Suppressor macrophage treated with lipopolysaccharide for 1 hour (primary cell): ENCODE measurements around the gene DHCR24.
"Not testable (repeated sequence)": the region's sequence is repeated elsewhere in the genome, so short reads cannot be mapped to it uniquely, and the experiment has no call there.

Experiments used
- DNase-seq, 3 donors: peaks; one replicate each; pipeline ENCODE4 v3.0.0-alpha.2; 2020 to 2022

DHCR24 gene, protein sequence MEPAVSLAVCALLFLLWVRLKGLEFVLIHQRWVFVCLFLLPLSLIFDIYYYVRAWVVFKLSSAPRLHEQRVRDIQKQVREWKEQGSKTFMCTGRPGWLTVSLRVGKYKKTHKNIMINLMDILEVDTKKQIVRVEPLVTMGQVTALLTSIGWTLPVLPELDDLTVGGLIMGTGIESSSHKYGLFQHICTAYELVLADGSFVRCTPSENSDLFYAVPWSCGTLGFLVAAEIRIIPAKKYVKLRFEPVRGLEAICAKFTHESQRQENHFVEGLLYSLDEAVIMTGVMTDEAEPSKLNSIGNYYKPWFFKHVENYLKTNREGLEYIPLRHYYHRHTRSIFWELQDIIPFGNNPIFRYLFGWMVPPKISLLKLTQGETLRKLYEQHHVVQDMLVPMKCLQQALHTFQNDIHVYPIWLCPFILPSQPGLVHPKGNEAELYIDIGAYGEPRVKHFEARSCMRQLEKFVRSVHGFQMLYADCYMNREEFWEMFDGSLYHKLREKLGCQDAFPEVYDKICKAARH

GRCh38 chr1:54886724-54887664, at the start of gene DHCR24:
TSS of gene DHCR24 (minus strand) at chr1:54887195. CDS start at chr1:54887119, 76 bp downstream.
- peak; percentile 90 to 96 (median 93) for DNase-seq

DNA sequence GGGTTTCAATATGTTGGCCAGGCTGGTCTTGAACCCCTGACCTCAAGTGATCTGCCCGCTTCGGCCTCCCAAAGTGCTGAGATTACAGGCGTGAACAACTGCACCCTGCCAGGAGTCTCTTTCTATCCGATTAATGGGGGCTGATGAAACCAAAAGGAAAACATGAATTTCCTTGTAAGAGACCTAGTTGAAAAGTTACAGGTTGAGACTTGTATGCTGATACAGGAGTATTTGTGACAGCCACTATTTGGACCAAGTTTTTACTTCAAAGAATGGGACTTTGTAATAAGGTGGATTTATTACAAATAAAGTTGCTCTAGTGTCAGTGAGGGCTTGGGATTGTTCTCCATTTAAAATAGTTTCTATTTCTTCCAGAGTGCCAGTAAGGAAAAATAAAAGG, 49.8 kb upstream of the DHCR24 start:
- DNase-seq: no peak

GRCh38 chr1:54934869-54935268, 47.9 kb upstream of the DHCR24 start:
- no peak for DNase-seq

DNA sequence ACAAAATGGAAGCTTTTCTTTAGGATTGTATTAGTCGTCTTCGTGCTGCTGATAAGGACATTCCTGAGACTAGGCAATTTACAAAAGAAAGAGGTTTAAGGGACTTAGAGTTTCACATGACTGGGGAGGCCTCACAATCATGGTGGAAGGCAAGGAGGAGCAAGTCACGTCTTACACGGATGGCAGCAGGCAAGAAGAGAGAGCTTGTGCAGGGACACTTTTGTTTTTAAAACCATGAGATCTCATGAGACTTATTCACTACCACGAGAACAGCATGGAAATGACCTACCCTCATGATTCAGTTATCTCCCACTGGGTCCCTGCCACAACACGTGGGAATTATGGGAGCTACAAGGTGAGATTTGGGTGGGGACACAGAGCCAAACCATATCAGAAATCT, 47.1 kb upstream of the DHCR24 start:
- not testable (repeated sequence) for DNase-seq

DNA sequence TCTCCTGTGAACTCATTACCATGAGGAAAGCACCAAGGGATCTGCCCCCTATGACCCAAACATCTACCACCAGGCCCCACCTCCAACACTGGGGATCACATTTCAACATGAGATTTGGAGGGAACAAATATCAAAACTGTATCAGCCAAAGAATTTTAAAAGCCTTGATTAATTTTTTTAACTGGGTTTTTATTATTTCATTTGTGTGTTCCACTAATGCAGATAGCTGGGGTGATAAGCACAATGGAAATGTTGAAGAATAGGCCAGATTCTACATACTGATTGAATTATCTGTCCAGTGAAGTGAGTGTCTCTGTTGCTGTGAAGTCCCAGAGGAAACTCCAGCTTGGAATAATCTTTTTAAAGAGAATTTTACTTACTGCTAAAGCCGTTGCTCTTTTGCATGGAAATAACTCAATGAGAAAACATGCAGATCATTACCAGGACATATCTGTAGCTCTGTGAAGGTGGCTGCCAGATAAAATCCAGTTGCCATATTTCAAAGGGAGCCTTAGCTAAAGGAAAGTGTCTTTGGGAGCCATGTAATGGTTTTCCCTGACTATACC, 44.4 kb upstream of the DHCR24 start:
- no peak for DNase-seq

GRCh38 chr1:54929700-54930099, 42.7 kb upstream of the DHCR24 start:
- DNase-seq: no peak

DNA sequence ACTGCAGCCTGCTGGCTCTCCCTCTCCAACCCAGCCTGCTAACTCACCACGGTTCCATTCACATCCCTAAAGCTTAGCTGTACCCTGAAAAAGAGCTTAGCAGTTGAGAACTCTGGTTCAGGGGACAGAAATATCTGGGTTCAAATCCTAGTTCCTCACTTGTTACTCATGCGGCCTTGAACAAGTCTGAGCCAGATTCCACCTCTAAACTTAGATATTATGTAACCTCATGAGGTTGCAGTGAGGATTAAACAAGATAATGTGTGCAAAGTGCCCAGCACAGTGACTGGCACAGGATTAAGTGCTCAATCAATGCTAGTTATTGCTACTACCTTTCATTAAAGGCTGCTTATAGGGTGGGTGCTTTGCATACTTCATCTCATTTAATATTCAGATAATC, 41.3 kb upstream of the DHCR24 start:
- DNase-seq: no peak

DNA sequence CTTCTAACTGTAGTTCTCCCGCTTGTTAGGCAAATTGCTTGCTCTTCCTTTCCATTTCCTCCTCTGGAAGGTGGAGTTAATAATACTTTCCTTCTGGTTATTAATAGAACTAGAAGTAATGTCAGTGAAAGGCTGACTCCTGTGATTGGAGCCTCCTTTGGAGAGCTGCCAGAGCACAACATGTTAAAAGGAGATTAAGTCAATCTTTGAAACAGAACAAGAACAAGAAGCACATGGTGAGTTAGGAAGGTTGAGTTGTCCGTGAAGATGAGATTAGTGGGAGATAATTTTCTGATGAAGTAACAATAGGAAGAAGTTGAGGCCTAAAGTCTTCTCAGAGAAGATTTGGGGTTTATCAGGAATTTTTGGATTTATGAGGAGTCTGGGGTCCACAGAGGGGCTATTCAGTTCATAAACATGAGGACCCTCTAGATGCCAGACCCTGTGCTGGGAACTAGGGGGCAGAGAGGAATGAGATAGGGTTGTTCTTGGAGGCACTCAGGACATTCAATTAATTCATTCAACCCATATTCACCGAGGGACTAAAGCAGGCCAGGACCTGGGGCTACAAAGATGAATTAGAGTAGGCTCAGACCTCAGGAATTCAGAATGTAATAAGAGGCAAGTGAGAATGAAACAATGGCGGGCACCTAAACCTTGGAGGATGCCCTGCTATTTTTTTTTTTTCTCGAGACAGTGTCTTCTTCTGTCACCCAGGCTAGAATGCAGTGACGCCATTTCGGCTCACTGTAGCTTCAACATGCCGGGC, 40.7 kb upstream of the DHCR24 start:
- DNase-seq: no peak

DNA sequence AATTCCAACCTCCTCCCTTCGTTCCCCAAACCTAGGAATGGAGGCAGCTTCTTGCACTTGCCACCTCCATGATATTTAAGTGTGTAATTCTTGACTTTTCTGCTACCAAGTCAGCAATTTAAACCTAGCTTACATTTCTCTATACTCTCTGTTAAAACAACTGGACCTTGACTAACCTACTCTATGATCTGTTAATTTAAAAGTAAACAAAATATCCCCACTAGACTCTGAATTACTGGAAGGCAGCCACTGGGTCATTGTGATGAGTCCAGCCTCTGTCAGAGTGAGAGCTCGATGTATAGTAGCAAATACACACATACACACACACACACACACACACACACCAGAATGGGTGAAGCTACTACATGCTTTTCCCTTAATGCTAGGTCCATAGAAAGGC, 40.0 kb upstream of the DHCR24 start:
- no peak for DNase-seq

GRCh38 chr1:54922921-54923421, 36.0 kb upstream of the DHCR24 start:
- DNase-seq: no peak

GRCh38 chr1:54922040-54922761, 35.2 kb upstream of the DHCR24 start:
- no peak for DNase-seq

DNA sequence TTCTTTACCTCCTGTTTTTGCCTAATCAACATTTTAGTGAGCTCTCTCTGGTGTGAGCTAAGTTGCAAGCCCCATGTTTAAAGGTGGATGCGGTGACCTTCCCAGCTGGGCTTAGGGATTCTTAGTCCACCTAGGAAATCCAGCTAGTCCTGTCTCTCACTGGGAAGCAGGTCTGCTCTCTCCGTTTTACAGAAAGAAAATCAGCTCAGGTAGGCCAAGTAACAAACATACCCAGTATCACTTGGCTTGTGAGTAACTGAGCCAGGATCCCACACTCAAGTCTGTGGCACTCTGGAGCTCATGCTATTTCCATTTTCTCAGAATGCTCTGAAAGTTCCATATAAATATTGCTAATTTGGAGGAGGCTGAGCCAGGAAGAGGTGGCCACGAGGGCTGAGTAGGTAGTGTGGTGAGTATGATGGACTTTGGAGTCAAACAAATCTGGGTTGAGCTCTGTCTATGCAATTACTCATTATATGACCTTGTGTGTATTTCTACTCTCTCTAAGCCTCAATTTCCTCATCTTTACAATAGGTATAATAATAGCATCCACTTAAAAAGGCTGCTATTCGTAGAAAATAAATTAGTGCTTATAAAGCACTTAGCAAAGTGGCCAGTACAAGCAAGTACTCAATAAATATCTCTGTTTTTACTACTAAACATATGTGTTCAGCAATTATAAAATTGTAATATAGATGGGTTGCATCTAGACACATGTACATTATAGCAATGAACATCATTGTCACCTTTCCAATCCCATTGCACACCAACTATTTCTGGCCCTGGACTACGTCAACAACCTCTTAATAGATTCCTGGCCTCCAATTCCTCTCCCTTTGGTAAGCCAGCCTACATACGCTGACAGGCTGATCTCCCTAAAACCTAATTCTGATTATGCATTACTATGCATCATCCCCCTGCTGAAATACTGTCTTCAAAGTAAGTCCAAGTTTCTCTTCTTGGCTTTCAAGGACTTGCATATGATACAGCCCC, 32.7 kb upstream of the DHCR24 start:
- no peak for DNase-seq

GRCh38 chr1:54911076-54911475, 24.1 kb upstream of the DHCR24 start:
- DNase-seq: not testable (repeated sequence)

DNA sequence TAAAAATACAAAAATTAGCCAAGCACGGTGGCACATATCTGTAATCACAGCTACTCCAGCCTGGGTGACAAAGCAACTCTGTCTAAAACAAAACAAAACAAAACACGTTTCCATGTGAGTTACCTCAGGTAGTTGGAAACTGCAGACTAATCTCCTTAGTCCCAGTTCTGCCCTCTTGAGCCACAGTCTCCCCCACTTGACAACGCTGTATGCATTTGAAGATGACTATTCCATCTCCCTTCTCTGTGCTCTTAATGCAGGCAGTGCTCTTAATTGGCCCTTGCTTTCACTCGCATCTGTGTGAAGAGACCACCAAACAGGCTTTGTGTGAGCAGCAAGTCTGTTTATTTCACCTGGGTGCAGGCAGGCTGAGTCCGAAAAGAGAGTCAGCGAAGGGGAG, 19.6 kb upstream of the DHCR24 start:
- DNase-seq: no peak

DNA sequence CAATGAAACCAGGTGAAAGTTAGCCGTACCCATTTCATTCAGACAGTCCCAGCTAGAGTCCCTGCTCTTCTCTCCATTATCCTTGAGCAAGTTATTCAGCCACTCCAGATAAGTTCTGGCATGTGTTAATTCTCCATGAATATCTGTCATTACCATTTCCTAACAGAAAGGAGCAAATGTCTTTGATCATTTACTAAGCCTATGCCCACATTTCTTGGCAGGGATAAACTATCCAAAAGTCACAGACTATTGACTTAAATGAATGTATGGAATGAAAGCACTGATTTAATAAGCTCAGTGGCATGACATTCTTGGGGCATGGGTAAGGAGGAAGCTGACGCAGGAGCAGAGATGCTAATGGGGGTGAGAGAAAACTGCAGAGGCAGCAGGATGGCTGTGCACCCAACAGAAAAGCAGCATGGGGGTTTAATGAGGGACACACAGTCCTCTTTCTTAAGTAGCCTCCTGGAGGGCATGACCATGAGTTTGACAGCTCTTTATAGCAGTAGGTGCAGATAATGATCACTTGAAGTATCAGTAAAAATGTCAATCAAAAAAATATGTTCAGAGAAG, 17.6 kb upstream of the DHCR24 start:
- DNase-seq: no peak

- DNase-seq: no peak
These were observed 7.3 kb upstream of the DHCR24 start for GRCh38 chr1:54894271-54894670.

GRCh38 chr1:54892586-54892985, 5.6 kb upstream of the DHCR24 start:
- peak in 2 of 3 donors; percentile 56 to 65 for DNase-seq

GRCh38 chr1:54889132-54889725, 2.2 kb upstream of the DHCR24 start:
- no peak for DNase-seq

- no peak for DNase-seq
These were observed 1.2 kb upstream of the DHCR24 start for GRCh38 chr1:54888080-54888733.
